D721Med (cell line): ENCODE results near the gene CCDC74A.
"Not testable (repeated sequence)": the region's sequence is repeated elsewhere in the genome, so short reads cannot be mapped to it uniquely, and the experiment has no call there.

Experiments
- DNase-seq: peaks from one replicate; pipeline ENCODE4 v3.0.0; 2011; ENCODE audit warnings: low spot score; ENCODE audit not compliant: insufficient read length
- FAIRE-seq: peaks from 2 replicates; lab custom pipeline; 2011; peaks lifted over from hg19 to GRCh38; lab: Jason Lieb, UNC
- CTCF ChIP-seq: IDR thresholded peaks from 2 replicates; pipeline ENCODE4 v1.5.1; 2012; ENCODE audit warnings: mild to moderate bottlenecking, control low read depth; ENCODE audit not compliant: insufficient read depth; ENCODE audit errors: missing control alignments

CCDC74A gene

GRCh38 chr2:131538856-131539255, 11.2 kb downstream of the CCDC74A start:
- not testable (repeated sequence) for DNase-seq

GRCh38 chr2:131542438-131543384, 15.0 kb downstream of the CCDC74A start:
- FAIRE-seq (no peak), DNase-seq (no peak)
- no peak for TF ChIP-seq CTCF

More at GRCh38 chr2:131538856-131539255, 11.2 kb downstream of the CCDC74A start:
- FAIRE-seq: not testable (repeated sequence)

GRCh38 chr2:131543385-131543891, 15.8 kb downstream of the CCDC74A start:
- DNase-seq (no peak), FAIRE-seq (no peak)
- no peak for TF ChIP-seq CTCF

GRCh38 chr2:131544006-131544812, 16.5 kb downstream of the CCDC74A start:
- FAIRE-seq, DNase-seq: not testable (repeated sequence)

GRCh38 chr2:131544813-131545165, 17.1 kb downstream of the CCDC74A start:
- FAIRE-seq, DNase-seq: not testable (repeated sequence)

- DNase-seq: no peak
- no peak for FAIRE-seq
- no peak for TF ChIP-seq CTCF
Observed at GRCh38 chr2:131552871-131553270, 25.2 kb downstream of the CCDC74A start.

GRCh38 chr2:131556998-131557397, 29.3 kb downstream of the CCDC74A start:
- no peak for FAIRE-seq
- no peak for TF ChIP-seq CTCF
- DNase-seq: no peak

- FAIRE-seq (no peak), DNase-seq (no peak)
- TF ChIP-seq CTCF: no peak
Observed at GRCh38 chr2:131557558-131558321, 30.1 kb downstream of the CCDC74A start.
